Measurements from ENCODE around the gene CMSS1. TPM values are rescaled to one million over a fixed set of nuclear protein-coding genes. Genes with fewer than 3 reads are reported as not detected.

Gene CMSS1
- polyA plus RNA-seq, 1 donor from 2014 or later: 31.8 TPM

DNA sequence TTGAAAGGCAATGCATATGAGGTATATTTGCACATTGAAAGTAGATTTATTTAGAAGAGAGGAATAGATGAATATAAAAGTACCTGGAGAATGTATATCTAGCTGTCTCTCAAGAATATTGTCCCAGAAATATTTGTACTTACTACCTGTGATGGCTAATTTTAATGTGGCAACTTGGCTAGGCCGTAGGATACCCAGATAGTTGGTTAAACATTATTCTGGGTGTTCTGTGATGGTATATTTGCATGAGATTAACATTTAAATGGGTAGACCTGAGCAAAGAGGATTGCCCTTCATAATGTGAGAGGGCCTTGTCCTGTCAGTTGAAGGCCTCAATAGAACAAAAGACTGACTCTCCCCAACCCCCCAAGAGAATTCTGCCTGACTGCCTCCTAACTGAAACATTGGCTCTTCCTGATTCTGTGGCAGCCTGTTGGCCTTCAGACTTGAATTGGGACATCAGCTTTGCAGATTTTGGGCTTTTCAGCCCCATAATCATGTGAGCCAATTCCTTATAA is 366.0 kb downstream of the CMSS1 start:
- H3K4me2 ChIP-seq (ENCODE audit: low read length): no peak overlapping the region
- H3K36me3 ChIP-seq (ENCODE audit: insufficient read depth, low read length): no peaks in the 10 kb centered on the region
- no peaks in the 10 kb centered on the region for H3K9me2 ChIP-seq (ENCODE audit: insufficient read depth, low read length)
- no peak overlapping the region for H3K9ac ChIP-seq (ENCODE audit: low read length)
- no peak for TF ChIP-seq EZH2 (IDR thresholded peaks at IDR 0.05; ENCODE audit: borderline replicate concordance, insufficient read depth, low read length, poor library complexity, severe bottlenecking)
- TF ChIP-seq MXI1 (conservative IDR thresholded peaks at IDR 0.05; ENCODE audit: poor library complexity, severe bottlenecking): no peak
- no peak for TF ChIP-seq RAD21 (conservative IDR thresholded peaks at IDR 0.05)
- no peak for TF ChIP-seq SMC3 (conservative IDR thresholded peaks at IDR 0.05; ENCODE audit: poor library complexity)
- TF ChIP-seq EP300 (conservative IDR thresholded peaks at IDR 0.05; ENCODE audit: poor library complexity, severe bottlenecking): no peak
- TF ChIP-seq TAF1 (IDR thresholded peaks at IDR 0.05; ENCODE audit: low read depth): no peak
- TF ChIP-seq, protein P1, sequence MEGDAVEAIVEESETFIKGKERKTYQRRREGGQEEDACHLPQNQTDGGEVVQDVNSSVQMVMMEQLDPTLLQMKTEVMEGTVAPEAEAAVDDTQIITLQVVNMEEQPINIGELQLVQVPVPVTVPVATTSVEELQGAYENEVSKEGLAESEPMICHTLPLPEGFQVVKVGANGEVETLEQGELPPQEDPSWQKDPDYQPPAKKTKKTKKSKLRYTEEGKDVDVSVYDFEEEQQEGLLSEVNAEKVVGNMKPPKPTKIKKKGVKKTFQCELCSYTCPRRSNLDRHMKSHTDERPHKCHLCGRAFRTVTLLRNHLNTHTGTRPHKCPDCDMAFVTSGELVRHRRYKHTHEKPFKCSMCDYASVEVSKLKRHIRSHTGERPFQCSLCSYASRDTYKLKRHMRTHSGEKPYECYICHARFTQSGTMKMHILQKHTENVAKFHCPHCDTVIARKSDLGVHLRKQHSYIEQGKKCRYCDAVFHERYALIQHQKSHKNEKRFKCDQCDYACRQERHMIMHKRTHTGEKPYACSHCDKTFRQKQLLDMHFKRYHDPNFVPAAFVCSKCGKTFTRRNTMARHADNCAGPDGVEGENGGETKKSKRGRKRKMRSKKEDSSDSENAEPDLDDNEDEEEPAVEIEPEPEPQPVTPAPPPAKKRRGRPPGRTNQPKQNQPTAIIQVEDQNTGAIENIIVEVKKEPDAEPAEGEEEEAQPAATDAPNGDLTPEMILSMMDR (IDR thresholded peaks at IDR 0.05; ENCODE audit: poor library complexity, severe bottlenecking): no peak
- no peak for TF ChIP-seq POLR2AphosphoS5 (IDR thresholded peaks at IDR 0.05)
- TF ChIP-seq, protein P2, sequence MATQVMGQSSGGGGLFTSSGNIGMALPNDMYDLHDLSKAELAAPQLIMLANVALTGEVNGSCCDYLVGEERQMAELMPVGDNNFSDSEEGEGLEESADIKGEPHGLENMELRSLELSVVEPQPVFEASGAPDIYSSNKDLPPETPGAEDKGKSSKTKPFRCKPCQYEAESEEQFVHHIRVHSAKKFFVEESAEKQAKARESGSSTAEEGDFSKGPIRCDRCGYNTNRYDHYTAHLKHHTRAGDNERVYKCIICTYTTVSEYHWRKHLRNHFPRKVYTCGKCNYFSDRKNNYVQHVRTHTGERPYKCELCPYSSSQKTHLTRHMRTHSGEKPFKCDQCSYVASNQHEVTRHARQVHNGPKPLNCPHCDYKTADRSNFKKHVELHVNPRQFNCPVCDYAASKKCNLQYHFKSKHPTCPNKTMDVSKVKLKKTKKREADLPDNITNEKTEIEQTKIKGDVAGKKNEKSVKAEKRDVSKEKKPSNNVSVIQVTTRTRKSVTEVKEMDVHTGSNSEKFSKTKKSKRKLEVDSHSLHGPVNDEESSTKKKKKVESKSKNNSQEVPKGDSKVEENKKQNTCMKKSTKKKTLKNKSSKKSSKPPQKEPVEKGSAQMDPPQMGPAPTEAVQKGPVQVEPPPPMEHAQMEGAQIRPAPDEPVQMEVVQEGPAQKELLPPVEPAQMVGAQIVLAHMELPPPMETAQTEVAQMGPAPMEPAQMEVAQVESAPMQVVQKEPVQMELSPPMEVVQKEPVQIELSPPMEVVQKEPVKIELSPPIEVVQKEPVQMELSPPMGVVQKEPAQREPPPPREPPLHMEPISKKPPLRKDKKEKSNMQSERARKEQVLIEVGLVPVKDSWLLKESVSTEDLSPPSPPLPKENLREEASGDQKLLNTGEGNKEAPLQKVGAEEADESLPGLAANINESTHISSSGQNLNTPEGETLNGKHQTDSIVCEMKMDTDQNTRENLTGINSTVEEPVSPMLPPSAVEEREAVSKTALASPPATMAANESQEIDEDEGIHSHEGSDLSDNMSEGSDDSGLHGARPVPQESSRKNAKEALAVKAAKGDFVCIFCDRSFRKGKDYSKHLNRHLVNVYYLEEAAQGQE (IDR thresholded peaks at IDR 0.05; ENCODE audit: borderline replicate concordance): no peak
- H3F3A ChIP-seq (ENCODE audit: insufficient read depth, low read length, poor library complexity, severe bottlenecking): no peaks in the 10 kb centered on the region
- H3K9me3 ChIP-seq (ENCODE audit: low read length): no peaks in the 10 kb centered on the region
- no peak overlapping the region for H3K27ac ChIP-seq (ENCODE audit: low read length)
- H2AFZ ChIP-seq (ENCODE audit: low read depth, low read length): no peak overlapping the region
- no peaks in the 10 kb centered on the region for H4K20me1 ChIP-seq (ENCODE audit: insufficient read depth)
- no peaks in the 10 kb centered on the region for H3K27me3 ChIP-seq (ENCODE audit: insufficient read depth, low read depth, low read length)
- H3K4me3 ChIP-seq (ENCODE audit: low read length): no peak overlapping the region
- H3K79me2 ChIP-seq (replicated peaks; ENCODE audit: insufficient read depth, low read length): no peaks in the 10 kb centered on the region

DNA sequence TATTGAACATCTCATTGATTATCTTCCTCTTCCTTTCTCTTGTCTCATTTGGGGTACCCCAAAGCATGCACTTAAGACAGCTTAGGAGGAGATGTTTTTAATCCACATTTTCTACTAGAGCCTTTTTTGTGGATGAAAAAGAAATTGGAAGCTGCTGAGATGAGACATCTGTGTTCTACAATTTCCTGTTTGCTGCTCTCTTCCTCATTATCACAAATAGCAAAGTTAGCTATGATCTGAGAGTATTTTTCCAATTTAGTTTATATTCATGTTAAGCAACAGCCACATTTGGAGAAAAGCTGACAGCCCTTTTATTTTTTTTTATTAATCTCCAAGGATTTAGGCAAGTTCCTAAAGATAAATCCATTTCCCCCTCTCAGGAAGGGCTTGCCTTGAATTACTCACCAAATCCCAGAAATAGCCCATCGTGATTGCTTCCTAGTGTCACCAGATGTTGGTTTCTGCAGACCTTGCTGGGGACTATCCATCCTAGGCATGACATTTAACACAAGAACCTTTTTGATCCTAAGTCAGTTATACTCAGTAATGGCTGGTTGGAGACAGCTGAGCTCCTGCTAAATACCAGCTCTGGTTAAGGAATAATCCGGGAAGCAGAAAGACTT is 367.4 kb downstream of the CMSS1 start:
- H3K27me3 ChIP-seq (ENCODE audit: insufficient read depth, low read depth, low read length): no peaks in the 10 kb centered on the region
- no peak overlapping the region for H2AFZ ChIP-seq (ENCODE audit: low read depth, low read length)
- H3F3A ChIP-seq (ENCODE audit: insufficient read depth, low read length, poor library complexity, severe bottlenecking): no peaks in the 10 kb centered on the region
- no peaks in the 10 kb centered on the region for H3K9me2 ChIP-seq (ENCODE audit: insufficient read depth, low read length)
- H3K9ac ChIP-seq (ENCODE audit: low read length): no peak overlapping the region
- no peaks in the 10 kb centered on the region for H3K36me3 ChIP-seq (ENCODE audit: insufficient read depth, low read length)
- H3K9me3 ChIP-seq (ENCODE audit: low read length): no peaks in the 10 kb centered on the region
- no peak overlapping the region for H3K27ac ChIP-seq (ENCODE audit: low read length)
- H3K4me3 ChIP-seq (ENCODE audit: low read length): no peak overlapping the region
- no peaks in the 10 kb centered on the region for H3K79me2 ChIP-seq (replicated peaks; ENCODE audit: insufficient read depth, low read length)
- H3K4me2 ChIP-seq (ENCODE audit: low read length): no peak overlapping the region
- TF ChIP-seq POLR2AphosphoS5 (IDR thresholded peaks at IDR 0.05): no peak
- no peak for TF ChIP-seq EZH2 (IDR thresholded peaks at IDR 0.05; ENCODE audit: borderline replicate concordance, insufficient read depth, low read length, poor library complexity, severe bottlenecking)
- no peak for TF ChIP-seq TAF1 (IDR thresholded peaks at IDR 0.05; ENCODE audit: low read depth)
- TF ChIP-seq RAD21 (conservative IDR thresholded peaks at IDR 0.05): no peak
- TF ChIP-seq, protein P2 (IDR thresholded peaks at IDR 0.05; ENCODE audit: borderline replicate concordance): no peak
- no peak for TF ChIP-seq EP300 (conservative IDR thresholded peaks at IDR 0.05; ENCODE audit: poor library complexity, severe bottlenecking)
- TF ChIP-seq, protein P1 (IDR thresholded peaks at IDR 0.05; ENCODE audit: poor library complexity, severe bottlenecking): no peak
- TF ChIP-seq MXI1 (conservative IDR thresholded peaks at IDR 0.05; ENCODE audit: poor library complexity, severe bottlenecking): no peak
- no peak for TF ChIP-seq SMC3 (conservative IDR thresholded peaks at IDR 0.05; ENCODE audit: poor library complexity)
- H4K20me1 ChIP-seq (ENCODE audit: insufficient read depth): no peaks in the 10 kb centered on the region
